ENCODE measurements around the gene CDK5.
"Not testable (repeated sequence)": the region's sequence is repeated elsewhere in the genome, so short reads cannot be mapped to it uniquely, and the experiment has no call there.

Gene CDK5

GRCh38 chr7:151013733-151014497 lies 43.8 kb downstream of the CDK5 start:
- peak; percentile 80 for DNase-seq (ENCODE audit: low spot score)

GRCh38 chr7:151013356-151013732 lies 44.4 kb downstream of the CDK5 start:
- DNase-seq (ENCODE audit: low spot score) = no peak

- peak; percentile 24 for DNase-seq (ENCODE audit: low spot score)
Measured at GRCh38 chr7:151012911-151013347, 44.8 kb downstream of the CDK5 start.

GRCh38 chr7:151012031-151012692 lies 45.5 kb downstream of the CDK5 start:
- DNase-seq (ENCODE audit: low spot score) = no peak

- not testable (repeated sequence) for DNase-seq (ENCODE audit: low spot score)
Measured at GRCh38 chr7:151011616-151012015, 46.1 kb downstream of the CDK5 start.

- no peak for DNase-seq (ENCODE audit: low spot score)
Measured at GRCh38 chr7:151011097-151011409, 46.6 kb downstream of the CDK5 start.

- DNase-seq (ENCODE audit: low spot score) = no peak
Measured at GRCh38 chr7:151010307-151011096, 47.2 kb downstream of the CDK5 start.

- DNase-seq (ENCODE audit: low spot score) = no peak
Measured at GRCh38 chr7:151010037-151010306, 47.7 kb downstream of the CDK5 start.

GRCh38 chr7:151009327-151010036 lies 48.2 kb downstream of the CDK5 start:
- DNase-seq (ENCODE audit: low spot score) = no peak

- DNase-seq (ENCODE audit: low spot score) = peak; percentile 80
Measured at GRCh38 chr7:151008511-151009323, 49.0 kb downstream of the CDK5 start.

- peak; percentile 41 for DNase-seq (ENCODE audit: low spot score)
Measured at GRCh38 chr7:151008143-151008510, 49.6 kb downstream of the CDK5 start.

GRCh38 chr7:151007469-151007898 lies 50.2 kb downstream of the CDK5 start:
- no peak for DNase-seq (ENCODE audit: low spot score)

GRCh38 chr7:151006590-151007300 lies 51.0 kb downstream of the CDK5 start:
- no peak for DNase-seq (ENCODE audit: low spot score)

GRCh38 chr7:151005566-151005965 lies 52.1 kb downstream of the CDK5 start:
- no peak for DNase-seq (ENCODE audit: low spot score)
